Measurements from ENCODE around the gene PANK4. TPM values are rescaled to one million over a fixed set of nuclear protein-coding genes. Genes with fewer than 3 reads are reported as not detected.

PANK4 gene
- total RNA-seq, 1 donor from 2014 or later: 26.1 TPM

DNA sequence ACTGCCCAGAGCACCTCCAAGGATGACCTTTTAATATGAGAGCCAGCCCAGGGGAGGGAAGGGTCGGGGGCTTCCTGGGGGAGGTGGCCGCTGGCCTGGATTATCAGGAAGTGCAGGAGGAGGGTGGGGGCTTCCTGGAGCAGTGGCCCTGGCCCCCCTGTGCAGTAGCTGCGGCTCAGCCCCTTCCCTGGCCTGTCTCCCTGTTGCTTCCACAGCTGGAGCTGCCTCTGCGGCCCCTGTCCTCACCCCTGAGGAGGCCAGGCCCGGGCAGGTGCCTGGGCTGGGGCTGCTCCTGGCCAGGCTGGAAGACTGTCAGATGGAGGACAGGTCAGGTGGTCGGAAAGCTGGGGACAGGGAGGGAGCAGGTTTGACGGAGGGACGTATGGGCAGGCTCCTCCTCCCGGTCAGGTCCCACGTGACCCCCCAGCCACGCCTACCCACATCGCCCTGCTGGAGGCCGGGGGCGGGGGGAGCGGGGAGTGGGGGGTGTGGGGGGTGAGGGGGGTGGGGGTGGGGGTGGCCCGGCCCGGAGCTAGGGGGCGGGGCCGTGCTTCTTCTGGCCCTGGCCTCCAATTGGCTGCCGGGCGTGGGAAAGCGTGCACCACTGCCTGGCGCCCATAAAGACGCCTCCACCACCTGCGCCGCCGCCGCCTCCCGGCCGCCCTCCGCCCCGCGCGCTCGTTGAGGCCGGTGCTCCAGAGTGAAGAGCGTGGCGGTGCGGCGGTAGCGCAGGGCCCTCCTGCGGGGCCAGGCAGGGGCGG, 19.5 kb upstream of the PANK4 start:
- H3K27me3 ChIP-seq (ENCODE audit: control insufficient read depth in 3 of 3, insufficient read depth in 3 of 3, low read length in 3 of 3): peaks cover 46 to 60% (median 47%) of the 10 kb centered on the region in 3 donors
- no peaks in the 10 kb centered on the region for H3K36me3 ChIP-seq (ENCODE audit: control insufficient read depth in 3 of 3, insufficient read depth in 3 of 3, low read length in 3 of 3)
- H3K4me1 ChIP-seq (ENCODE audit: control insufficient read depth in 3 of 3, insufficient read depth in 3 of 3, low read length in 3 of 3): peaks cover 38 to 47% (median 41%) of the 10 kb centered on the region in 3 donors
- peak overlapping the region; percentile 90 for H3K27ac ChIP-seq (ENCODE audit: low read depth, low read length)
- H3K4me3 ChIP-seq (ENCODE audit: low read length in 3 of 3): peak overlapping the region in 2 of 3 donors; percentile 32 to 60
- H3K9ac ChIP-seq (ENCODE audit: low read depth in 1 of 3, low read length in 3 of 3): peak overlapping the region in 1 of 3 donors; percentile 62
- H3K9me3 ChIP-seq (ENCODE audit: control insufficient read depth in 3 of 3, low read length in 3 of 3): no peaks in the 10 kb centered on the region

- Histone ChIP-seq H3K27me3 (ENCODE audit: control insufficient read depth in 3 of 3, insufficient read depth in 3 of 3, low read length in 3 of 3) (peaks cover 51 to 65% (median 51%) of the 10 kb centered on the region in 3 donors), H3K36me3 (ENCODE audit: control insufficient read depth in 3 of 3, insufficient read depth in 3 of 3, low read length in 3 of 3) (no peaks in the 10 kb centered on the region), H3K4me3 (ENCODE audit: low read length in 3 of 3) (no peak overlapping the region), H3K4me1 (ENCODE audit: control insufficient read depth in 3 of 3, insufficient read depth in 3 of 3, low read length in 3 of 3) (peaks cover 38 to 47% (median 41%) of the 10 kb centered on the region in 3 donors), H3K9me3 (ENCODE audit: control insufficient read depth in 3 of 3, low read length in 3 of 3) (no peaks in the 10 kb centered on the region), H3K27ac (ENCODE audit: low read depth, low read length) (no peak overlapping the region), H3K9ac (ENCODE audit: low read depth in 1 of 3, low read length in 3 of 3) (no peak overlapping the region)
These were observed 18.7 kb upstream of the PANK4 start for GRCh38 chr1:2544875-2545640.

GRCh38 chr1:2544093-2544874, 17.9 kb upstream of the PANK4 start:
- H3K4me1 ChIP-seq (ENCODE audit: control insufficient read depth in 3 of 3, insufficient read depth in 3 of 3, low read length in 3 of 3): peaks cover 37 to 46% (median 40%) of the 10 kb centered on the region in 3 donors

GRCh38 chr1:2543543-2544092, 17.2 kb upstream of the PANK4 start:
- Histone ChIP-seq H3K4me1 (ENCODE audit: control insufficient read depth in 3 of 3, insufficient read depth in 3 of 3, low read length in 3 of 3) (peaks cover 30 to 39% (median 33%) of the 10 kb centered on the region in 3 donors), H3K36me3 (ENCODE audit: control insufficient read depth in 3 of 3, insufficient read depth in 3 of 3, low read length in 3 of 3) (no peaks in the 10 kb centered on the region), H3K27ac (ENCODE audit: low read depth, low read length) (no peak overlapping the region), H3K27me3 (ENCODE audit: control insufficient read depth in 3 of 3, insufficient read depth in 3 of 3, low read length in 3 of 3) (peaks cover 60 to 78% (median 65%) of the 10 kb centered on the region in 3 donors), H3K4me3 (ENCODE audit: low read length in 3 of 3) (no peak overlapping the region), H3K9ac (ENCODE audit: low read depth in 1 of 3, low read length in 3 of 3) (no peak overlapping the region), H3K9me3 (ENCODE audit: control insufficient read depth in 3 of 3, low read length in 3 of 3) (no peaks in the 10 kb centered on the region)

More at GRCh38 chr1:2544093-2544874, 17.9 kb upstream of the PANK4 start:
- Histone ChIP-seq H3K36me3 (ENCODE audit: control insufficient read depth in 3 of 3, insufficient read depth in 3 of 3, low read length in 3 of 3) (no peaks in the 10 kb centered on the region), H3K4me3 (ENCODE audit: low read length in 3 of 3) (no peak overlapping the region), H3K9ac (ENCODE audit: low read depth in 1 of 3, low read length in 3 of 3) (peak overlapping the region in 1 of 3 donors; percentile 25), H3K27ac (ENCODE audit: low read depth, low read length) (no peak overlapping the region), H3K27me3 (ENCODE audit: control insufficient read depth in 3 of 3, insufficient read depth in 3 of 3, low read length in 3 of 3) (peaks cover 55 to 72% (median 58%) of the 10 kb centered on the region in 3 donors), H3K9me3 (ENCODE audit: control insufficient read depth in 3 of 3, low read length in 3 of 3) (no peaks in the 10 kb centered on the region)

- no peaks in the 10 kb centered on the region for H3K9me3 ChIP-seq (ENCODE audit: control insufficient read depth in 3 of 3, low read length in 3 of 3)
- H3K27ac ChIP-seq (ENCODE audit: low read depth, low read length): no peak overlapping the region
- peaks cover 18 to 28% (median 22%) of the 10 kb centered on the region in 3 donors for H3K4me1 ChIP-seq (ENCODE audit: control insufficient read depth in 3 of 3, insufficient read depth in 3 of 3, low read length in 3 of 3)
- H3K36me3 ChIP-seq (ENCODE audit: control insufficient read depth in 3 of 3, insufficient read depth in 3 of 3, low read length in 3 of 3): no peaks in the 10 kb centered on the region
- H3K9ac ChIP-seq (ENCODE audit: low read depth in 1 of 3, low read length in 3 of 3): no peak overlapping the region
- no peak overlapping the region for H3K4me3 ChIP-seq (ENCODE audit: low read length in 3 of 3)
- H3K27me3 ChIP-seq (ENCODE audit: control insufficient read depth in 3 of 3, insufficient read depth in 3 of 3, low read length in 3 of 3): peaks cover 61 to 82% (median 77%) of the 10 kb centered on the region in 3 donors
These were observed 16.0 kb upstream of the PANK4 start for GRCh38 chr1:2542246-2542915.

DNA sequence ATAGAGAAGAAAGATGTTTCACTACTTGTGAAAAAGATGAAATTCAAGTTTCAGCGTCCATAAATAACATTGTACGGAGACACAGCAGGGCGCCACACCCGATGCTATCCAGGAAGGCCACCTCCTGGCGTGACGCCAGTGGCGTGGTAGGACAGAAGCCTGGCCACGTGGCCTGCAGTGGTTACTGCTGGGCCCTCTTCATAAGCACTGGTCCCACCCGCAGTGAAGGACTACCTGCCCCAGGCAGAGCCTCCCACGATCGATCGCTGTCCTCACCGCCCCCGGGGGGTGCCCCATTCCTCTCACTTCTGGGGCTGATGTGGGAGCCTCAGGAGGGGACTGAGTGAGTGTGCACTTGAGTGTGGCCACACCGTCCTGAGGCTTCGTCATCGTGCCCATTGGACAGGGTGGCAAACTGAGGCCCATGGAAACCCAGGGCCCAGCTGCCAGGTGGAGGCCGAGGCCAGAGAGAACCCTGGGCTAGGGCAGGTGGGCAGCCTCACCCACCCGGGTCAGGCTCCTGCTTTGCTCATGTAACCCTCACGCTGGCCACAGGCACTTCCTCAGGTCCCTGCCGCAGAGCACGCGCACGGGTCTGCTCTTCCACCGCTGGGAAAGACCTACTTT, 15.3 kb upstream of the PANK4 start:
- no peaks in the 10 kb centered on the region for H3K9me3 ChIP-seq (ENCODE audit: control insufficient read depth in 3 of 3, low read length in 3 of 3)
- H3K27ac ChIP-seq (ENCODE audit: low read depth, low read length): no peak overlapping the region
- no peak overlapping the region for H3K4me3 ChIP-seq (ENCODE audit: low read length in 3 of 3)
- peaks cover 15 to 23% (median 18%) of the 10 kb centered on the region in 3 donors for H3K4me1 ChIP-seq (ENCODE audit: control insufficient read depth in 3 of 3, insufficient read depth in 3 of 3, low read length in 3 of 3)
- peaks cover 61 to 82% (median 76%) of the 10 kb centered on the region in 3 donors for H3K27me3 ChIP-seq (ENCODE audit: control insufficient read depth in 3 of 3, insufficient read depth in 3 of 3, low read length in 3 of 3)
- no peak overlapping the region for H3K9ac ChIP-seq (ENCODE audit: low read depth in 1 of 3, low read length in 3 of 3)
- no peaks in the 10 kb centered on the region for H3K36me3 ChIP-seq (ENCODE audit: control insufficient read depth in 3 of 3, insufficient read depth in 3 of 3, low read length in 3 of 3)

DNA sequence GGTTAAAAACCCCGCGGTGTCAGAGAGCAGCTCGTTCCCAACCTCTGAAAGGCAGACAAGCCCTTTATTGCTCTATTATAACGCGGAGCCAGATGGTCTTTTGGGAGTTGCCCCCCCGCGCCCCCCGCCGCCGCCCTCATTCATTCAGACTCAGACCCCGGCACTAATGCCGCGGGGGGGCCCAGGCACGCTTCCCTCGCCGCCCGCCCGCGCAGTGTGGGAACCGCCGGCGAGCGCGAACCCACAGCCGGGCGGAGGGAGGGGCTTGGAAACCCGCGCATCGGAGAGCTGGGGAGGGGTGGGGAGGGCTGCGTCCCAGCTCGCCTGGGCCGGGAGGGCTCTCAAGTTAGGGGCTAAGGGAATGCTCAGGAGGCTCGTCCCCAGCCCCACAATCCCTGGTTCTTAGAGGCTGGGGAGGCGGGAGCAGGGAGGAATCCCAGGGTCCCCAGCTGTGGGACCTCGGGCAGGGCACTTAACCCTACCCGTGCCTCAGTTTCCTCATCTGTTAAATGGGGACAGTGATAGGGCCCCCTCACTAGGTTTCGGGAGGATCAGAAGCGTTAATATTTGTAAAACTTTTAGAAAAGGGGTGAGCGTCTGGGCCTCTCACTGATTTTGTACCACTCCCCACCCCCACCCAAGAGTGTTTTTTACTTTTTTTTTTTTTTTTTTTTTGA, 14.6 kb upstream of the PANK4 start:
- Histone ChIP-seq H3K4me1 (ENCODE audit: control insufficient read depth in 3 of 3, insufficient read depth in 3 of 3, low read length in 3 of 3) (peaks cover 14 to 18% (median 15%) of the 10 kb centered on the region in 3 donors), H3K36me3 (ENCODE audit: control insufficient read depth in 3 of 3, insufficient read depth in 3 of 3, low read length in 3 of 3) (no peaks in the 10 kb centered on the region), H3K9me3 (ENCODE audit: control insufficient read depth in 3 of 3, low read length in 3 of 3) (no peaks in the 10 kb centered on the region), H3K27me3 (ENCODE audit: control insufficient read depth in 3 of 3, insufficient read depth in 3 of 3, low read length in 3 of 3) (peaks cover 58 to 84% (median 77%) of the 10 kb centered on the region in 3 donors), H3K9ac (ENCODE audit: low read depth in 1 of 3, low read length in 3 of 3) (no peak overlapping the region), H3K27ac (ENCODE audit: low read depth, low read length) (no peak overlapping the region), H3K4me3 (ENCODE audit: low read length in 3 of 3) (no peak overlapping the region)

DNA sequence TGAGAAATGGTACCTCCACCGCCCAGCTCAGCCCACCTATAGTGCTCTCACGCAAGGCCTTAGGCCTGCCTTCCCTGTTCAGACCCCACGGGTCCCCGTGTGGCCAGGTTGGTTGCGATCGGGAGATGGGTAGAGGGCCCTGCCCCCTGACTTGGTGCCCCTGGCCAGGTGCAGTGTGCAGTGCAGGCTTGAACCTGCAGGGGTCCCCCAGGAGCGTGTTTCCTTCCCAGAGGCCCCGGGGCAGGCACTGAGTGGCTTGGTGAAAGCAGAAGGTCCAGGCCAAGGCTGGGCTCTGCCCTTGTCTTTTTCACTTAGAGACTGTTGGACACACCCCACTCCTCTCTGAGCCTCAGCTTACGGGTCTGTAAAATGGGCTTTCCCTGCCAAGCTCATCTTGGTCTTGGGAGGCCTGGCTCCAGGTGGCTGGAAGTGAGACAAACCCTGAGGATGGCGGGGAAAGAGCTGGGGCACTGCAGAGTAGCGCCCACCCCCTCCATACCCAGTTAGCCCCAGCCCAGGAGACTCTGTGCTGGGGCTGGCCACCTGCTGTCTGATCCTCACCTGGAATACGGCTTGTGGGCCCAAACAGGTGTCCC, 13.0 kb upstream of the PANK4 start:
- Histone ChIP-seq H3K27me3 (ENCODE audit: control insufficient read depth in 3 of 3, insufficient read depth in 3 of 3, low read length in 3 of 3) (peaks cover 51 to 83% (median 83%) of the 10 kb centered on the region in 3 donors), H3K9me3 (ENCODE audit: control insufficient read depth in 3 of 3, low read length in 3 of 3) (no peaks in the 10 kb centered on the region), H3K9ac (ENCODE audit: low read depth in 1 of 3, low read length in 3 of 3) (no peak overlapping the region), H3K27ac (ENCODE audit: low read depth, low read length) (no peak overlapping the region), H3K36me3 (ENCODE audit: control insufficient read depth in 3 of 3, insufficient read depth in 3 of 3, low read length in 3 of 3) (no peaks in the 10 kb centered on the region), H3K4me3 (ENCODE audit: low read length in 3 of 3) (no peak overlapping the region), H3K4me1 (ENCODE audit: control insufficient read depth in 3 of 3, insufficient read depth in 3 of 3, low read length in 3 of 3) (peaks cover 8 to 11% (median 11%) of the 10 kb centered on the region in 3 donors)
